H1 (cell line): ENCODE results near the gene USP3. TPM values are rescaled to one million over a fixed set of nuclear protein-coding genes. Genes with fewer than 3 reads are reported as not detected.

Source experiments
- CTCF ChIA-PET: fragments of 300-600 bp; sonication (Branson Sonifier 250); formaldehyde crosslinking; loops from one replicate; lab custom pipeline; 2021; ENCODE audit not compliant: partially characterized antibody; lab: Charles Lee
- POLR2A ChIA-PET: fragments of 300-600 bp; sonication (Branson Sonifier 250); formaldehyde crosslinking; loops from one replicate; lab custom pipeline; 2021; ENCODE audit warnings: inconsistent platforms; ENCODE audit not compliant: partially characterized antibody; lab: Charles Lee
- DNase-seq, 2 experiments: peaks; one replicate each; pipeline versions ENCODE4 v3.0.0 to v3.0.0-alpha.2; 2010 to 2022; ENCODE audit warnings: low spot score in 2 of 2, low read depth in 1 of 2, mixed read lengths in 1 of 2
- FAIRE-seq: peaks from 2 replicates; lab custom pipeline; 2011; peaks lifted over from hg19 to GRCh38; lab: Jason Lieb, UNC
- H2AFZ ChIP-seq: 2 replicates; pipeline ENCODE4 v1.8.1; 2012; ENCODE audit warnings: low read length, inconsistent platforms
- H2AK5ac ChIP-seq: 2 replicates; pipeline ENCODE4 v1.6.1; 2013; ENCODE audit warnings: low read depth, low read length
- H2BK120ac ChIP-seq: replicated peaks from 2 replicates; pipeline ENCODE3; 2013; ENCODE audit warnings: low read depth, low read length, inconsistent platforms
- H2BK12ac ChIP-seq: 2 replicates; pipeline ENCODE4 v1.6.1; 2013; ENCODE audit warnings: low read depth, low read length
- H2BK15ac ChIP-seq: 2 replicates; pipeline ENCODE4 v1.6.1; 2013; ENCODE audit warnings: low read length
- H2BK20ac ChIP-seq: 2 replicates; pipeline ENCODE4 v1.6.1; 2013; ENCODE audit warnings: low read length
- H2BK5ac ChIP-seq: 2 replicates; pipeline ENCODE4 v1.6.1; 2013; ENCODE audit warnings: low read depth, low read length
- H3K14ac ChIP-seq: 2 replicates; pipeline ENCODE4 v1.6.1; 2013; ENCODE audit warnings: inconsistent platforms; ENCODE audit not compliant: insufficient read length
- H3K18ac ChIP-seq: 2 replicates; pipeline ENCODE4 v1.6.1; 2013; ENCODE audit warnings: low read length; ENCODE audit errors: extremely low read depth
- H3K23ac ChIP-seq: 2 replicates; pipeline ENCODE4 v1.6.1; 2013; ENCODE audit warnings: inconsistent platforms; ENCODE audit not compliant: insufficient read length
- H3K23me2 ChIP-seq: 2 replicates; pipeline ENCODE4 v1.6.1; 2013; ENCODE audit warnings: low read depth, low read length
- H3K27ac ChIP-seq: 2 replicates; pipeline ENCODE4 v1.6.1; 2011; ENCODE audit warnings: low read depth, low read length, inconsistent platforms
- H3K27me3 ChIP-seq, 4 experiments: replicated peaks in 1 of 4; 1 replicate in 1 of 4; 2 replicates in 3 of 4; pipeline versions ENCODE4 v1.6.1 to v1.8.1; 2011 to 2013; ENCODE audit warnings: low read length in 3 of 4, mild to moderate bottlenecking in 3 of 4, inconsistent platforms in 2 of 4, mixed read lengths in 2 of 4, moderate library complexity in 1 of 4; ENCODE audit not compliant: control insufficient read depth in 3 of 4, insufficient read depth in 3 of 4; ENCODE audit errors: extremely low read depth in 1 of 4
- H3K36me3 ChIP-seq, 4 experiments: 2 replicates each; pipeline versions ENCODE4 v1.6.1 to v1.8.1; 2011 to 2013; ENCODE audit warnings: mild to moderate bottlenecking in 4 of 4, low read length in 3 of 4, moderate library complexity in 2 of 4, control low read depth in 1 of 4, inconsistent platforms in 1 of 4; ENCODE audit not compliant: insufficient read depth in 4 of 4, control insufficient read depth in 2 of 4
- H3K4ac ChIP-seq: replicated peaks from 2 replicates; pipeline ENCODE3; 2013; ENCODE audit warnings: low read length, low read depth, mixed read lengths, inconsistent platforms; ENCODE audit not compliant: insufficient read length
- H3K4me1 ChIP-seq, 4 experiments: replicated peaks in 1 of 4; 1 replicate in 1 of 4; 2 replicates in 3 of 4; pipeline versions ENCODE4 v1.6.1 to v1.8.1; 2011 to 2013; ENCODE audit warnings: low read length in 3 of 4, inconsistent platforms in 2 of 4, mixed read lengths in 1 of 4; ENCODE audit not compliant: insufficient read depth in 4 of 4, control insufficient read depth in 3 of 4
- H3K4me2 ChIP-seq, 2 experiments: 2 replicates each; pipeline versions ENCODE4 v1.6.1 to v1.8.1; 2011 to 2013; ENCODE audit warnings: low read depth in 2 of 2, low read length in 2 of 2, control low read depth in 1 of 2, inconsistent platforms in 1 of 2, mild to moderate bottlenecking in 1 of 2; ENCODE audit not compliant: insufficient read depth in 1 of 2
- H3K4me3 ChIP-seq, 4 experiments: fragments of 200-600, 300-600 bp in 1 of 4; sonication (generic), shearing (Covaris generic), sonication (Bioruptor Twin) in 1 of 4; 2 replicates each; pipeline versions ENCODE4 v1.5.1 to v1.8.1; 2011 to 2016; ENCODE audit warnings: low read length in 4 of 4, low read depth in 3 of 4, control low read depth in 2 of 4, inconsistent platforms in 2 of 4, mild to moderate bottlenecking in 2 of 4, mixed read lengths in 1 of 4, moderate library complexity in 1 of 4; ENCODE audit not compliant: insufficient read depth in 2 of 4; ENCODE audit errors: extremely low read depth in 1 of 4
- H3K56ac ChIP-seq: replicated peaks from 2 replicates; pipeline ENCODE3; 2013; ENCODE audit warnings: low read depth, mild to moderate bottlenecking, mixed read lengths, low read length, inconsistent platforms; ENCODE audit not compliant: insufficient read length
- H3K79me1 ChIP-seq: 2 replicates; pipeline ENCODE4 v1.6.1; 2013; ENCODE audit warnings: low read depth, low read length, control low read depth
- H3K79me2 ChIP-seq, 2 experiments: 2 replicates each; pipeline versions ENCODE4 v1.6.1 to v1.8.1; 2012 to 2013; ENCODE audit warnings: low read length in 2 of 2, mild to moderate bottlenecking in 2 of 2, inconsistent platforms in 1 of 2; ENCODE audit not compliant: insufficient read depth in 2 of 2, control insufficient read depth in 1 of 2
- H3K9ac ChIP-seq, 4 experiments: replicated peaks in 1 of 4; 1 replicate in 1 of 4; 2 replicates in 3 of 4; pipeline versions ENCODE4 v1.6.1 to v1.8.1; 2011 to 2013; ENCODE audit warnings: low read depth in 3 of 4, low read length in 3 of 4, control low read depth in 2 of 4, mild to moderate bottlenecking in 2 of 4, moderate library complexity in 2 of 4, inconsistent platforms in 1 of 4; ENCODE audit errors: extremely low read depth in 1 of 4
- H3K9me3 ChIP-seq, 2 experiments: 2 replicates each; pipeline versions ENCODE4 v1.6.1 to v1.8.1; 2012 to 2013; ENCODE audit warnings: mild to moderate bottlenecking in 2 of 2, moderate library complexity in 2 of 2, control low read depth in 1 of 2, inconsistent platforms in 1 of 2, low read depth in 1 of 2, low read length in 1 of 2, mixed read lengths in 1 of 2; ENCODE audit not compliant: insufficient read depth in 2 of 2
- H4K20me1 ChIP-seq, 2 experiments: replicated peaks in 1 of 2; 2 replicates each; pipeline versions ENCODE3 to v1.8.1; 2011 to 2013; ENCODE audit warnings: inconsistent platforms in 2 of 2, low read length in 2 of 2, mild to moderate bottlenecking in 1 of 2; ENCODE audit not compliant: insufficient read depth in 2 of 2, control insufficient read depth in 1 of 2
- H4K5ac ChIP-seq: 2 replicates; pipeline ENCODE4 v1.6.1; 2013; ENCODE audit warnings: low read length, low read depth, mixed read lengths, inconsistent platforms; ENCODE audit not compliant: insufficient read length
- H4K8ac ChIP-seq: 2 replicates; pipeline ENCODE4 v1.8.0; 2013; ENCODE audit warnings: mild to moderate bottlenecking, moderate library complexity, low read length, inconsistent platforms; ENCODE audit not compliant: insufficient read depth; ENCODE audit errors: extremely low read depth
- H4K91ac ChIP-seq: replicated peaks from 2 replicates; pipeline ENCODE3; 2013; ENCODE audit warnings: low read length, mixed read lengths, inconsistent platforms; ENCODE audit not compliant: insufficient read length
- ASH2L ChIP-seq: fragments of 200-600, 300-600 bp; sonication (generic); IDR thresholded peaks from one replicate; pipeline ENCODE4 v1.7.1; 2017; ENCODE audit warnings: low read length
- BACH1 ChIP-seq: IDR thresholded peaks from 2 replicates; pipeline ENCODE4 v1.6.1; 2012; ENCODE audit warnings: low read length, improper control_type of control experiment
- BRCA1 ChIP-seq: IDR thresholded peaks from 2 replicates; pipeline ENCODE4 v1.6.1; 2012; ENCODE audit warnings: low read depth, low read length, improper control_type of control experiment
- EGR1 ChIP-seq: IDR thresholded peaks from 2 replicates; pipeline ENCODE4 v1.6.1; 2011; ENCODE audit warnings: low read depth, low read length, borderline replicate concordance
- EP300 ChIP-seq, 2 experiments: IDR thresholded peaks; 1 replicate in 1 of 2; 2 replicates in 1 of 2; pipeline ENCODE4 v1.6.1; 2011 to 2012; ENCODE audit warnings: low read depth in 2 of 2, low read length in 2 of 2, mild to moderate bottlenecking in 2 of 2, borderline replicate concordance in 1 of 2, inconsistent platforms in 1 of 2, moderate library complexity in 1 of 2
- EZH2 ChIP-seq: fragments of 200-600 bp; sonication (generic); IDR thresholded peaks from 2 replicates; pipeline ENCODE4 v1.7.1; 2012; ENCODE audit warnings: low read depth, mild to moderate bottlenecking, moderate library complexity, low read length, inconsistent platforms; ENCODE audit not compliant: severe bottlenecking
- HDAC2 ChIP-seq, 2 experiments: fragments of 300-600 bp in 1 of 2; sonication (generic) in 1 of 2; IDR thresholded peaks; 2 replicates each; pipeline ENCODE4 v1.6.1; 2011 to 2012; ENCODE audit warnings: low read depth in 2 of 2, low read length in 2 of 2, mild to moderate bottlenecking in 2 of 2, moderate library complexity in 2 of 2, borderline replicate concordance in 1 of 2, inconsistent platforms in 1 of 2
- KDM5A ChIP-seq: fragments of 200-600 bp; IDR thresholded peaks from 2 replicates; pipeline ENCODE4 v1.7.1; 2012; ENCODE audit warnings: mild to moderate bottlenecking, low read length, inconsistent platforms, mixed read lengths
- POLR2A ChIP-seq, 2 experiments: IDR thresholded peaks; 1 replicate in 1 of 2; 2 replicates in 1 of 2; pipeline ENCODE4 v1.6.1; 2011; ENCODE audit warnings: low read depth in 2 of 2, low read length in 2 of 2, mild to moderate bottlenecking in 2 of 2; ENCODE audit errors: control extremely low read depth in 1 of 2
- POU5F1 ChIP-seq: IDR thresholded peaks from 2 replicates; pipeline ENCODE4 v1.6.1; 2011; ENCODE audit warnings: low read depth, mild to moderate bottlenecking, low read length, moderate library complexity
- RBBP5 ChIP-seq: IDR thresholded peaks from 2 replicates; pipeline ENCODE4 v1.7.1; 2012; ENCODE audit warnings: low read depth, mild to moderate bottlenecking, inconsistent platforms, low read length, moderate library complexity, borderline replicate concordance
- RFX5 ChIP-seq: IDR thresholded peaks from 2 replicates; pipeline ENCODE4 v1.6.1; 2011; ENCODE audit warnings: low read depth, low read length, improper control_type of control experiment, borderline replicate concordance
- SRF ChIP-seq: IDR thresholded peaks from 2 replicates; pipeline ENCODE4 v1.6.1; 2011; ENCODE audit warnings: mild to moderate bottlenecking, low read depth, low read length, moderate library complexity
- SUZ12 ChIP-seq: fragments of 200-600 bp; sonication (generic); IDR thresholded peaks from 2 replicates; pipeline ENCODE4 v1.6.1; 2012; ENCODE audit warnings: mild to moderate bottlenecking, inconsistent platforms, low read length, moderate library complexity, mixed read lengths
- TAF1 ChIP-seq: IDR thresholded peaks from 2 replicates; pipeline ENCODE4 v1.6.1; 2011; ENCODE audit warnings: mild to moderate bottlenecking, low read depth, low read length
- WGBS, 2 experiments: shearing (Covaris generic) in 1 of 2; methylation state at CpG; one replicate each; pipeline versions ENCODE4 v1.1.6 to v1.1.7; 2013 to 2015; ENCODE audit warnings: low lambda C conversion rate in 2 of 2, mixed read lengths in 2 of 2, inconsistent platforms in 1 of 2, low coverage in 1 of 2, missing lambda C conversion rate in 1 of 2; ENCODE audit not compliant: insufficient replicate concordance in 2 of 2, insufficient coverage in 1 of 2, insufficient read length in 1 of 2; ENCODE audit errors: extremely low coverage in 1 of 2, missing lambda C conversion rate in 1 of 2; 5-methylcytosine and 5-hydroxymethylcytosine counted together
- polyA plus RNA-seq, 7 experiments: library from polyadenylated mRNA; depleted of rRNA in 3 of 7; stranded (reverse) in 5 of 7; unstranded in 2 of 7; fragments of >200 nt in 5 of 7; fragments of 200-250 nt in 2 of 7; gene quantifications; 1 replicate in 5 of 7; 2 replicates in 1 of 7; 4 replicates in 1 of 7; pipeline versions ENCODE4 v1.2.1 to v1.2.3, GENCODE V29; 2011 to 2013; ENCODE audit warnings: missing spikeins in 2 of 7, mixed read lengths in 2 of 7
- total RNA-seq: library from RNA; stranded (reverse); fragmentation: NEBNext Ultra II Directional; extraction: Animal tissue kit (Norgen Biotek cat#: 25700); gene quantifications from 2 replicates; pipeline ENCODE4 v1.2.1, GENCODE V29; 2021

The USP3 gene
- total and polyA plus RNA-seq, 2 of the 8 experiments (the other 6 are each of a cell fraction or from before 2014, with no cell fraction given), result 15.5 to 16.2 TPM

DNA sequence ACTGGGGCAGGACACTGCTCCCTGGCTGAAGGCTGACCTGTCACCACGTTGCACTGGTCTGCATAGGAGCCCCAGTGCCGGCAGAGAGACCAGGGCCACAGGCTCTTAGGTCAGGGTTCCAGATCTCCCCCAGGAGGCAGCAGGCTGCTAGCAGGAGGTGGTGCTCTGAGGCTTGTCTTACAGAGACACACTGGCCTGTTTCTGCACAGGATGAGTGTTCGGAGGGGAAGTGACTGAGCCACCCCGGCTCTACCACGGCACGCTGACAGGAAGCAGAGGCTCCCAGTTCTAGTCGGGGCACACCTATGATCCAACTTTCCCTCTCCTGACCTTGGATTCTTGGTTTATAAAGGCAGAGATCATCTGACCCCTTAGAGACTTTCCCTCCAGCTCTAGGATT lies 101.4 kb downstream of the USP3 start:
- Histone ChIP-seq H3K18ac (no peak overlapping the region), H4K20me1 (peaks cover 0 to 5% of the 10 kb centered on the region in 2 experiments)
- CTCF ChIA-PET, result interaction anchor here (0.8 to 3.2 kb wide), 7 partner anchors 18 to 462 kb away, joined by 3 to 12 read pairs (median 3); no protein-coding TSS in a partner anchor

More for the DNA sequence above, 101.4 kb downstream of the USP3 start:
- Histone ChIP-seq H3K79me2 (no peaks in the 10 kb centered on the region), H3K9me3 (no peaks in the 10 kb centered on the region), H3K23me2 (peaks cover 7% of the 10 kb centered on the region), H3K27me3 (peaks cover 0 to 19% (median 14%) of the 10 kb centered on the region in 4 experiments; a peak in 6 of 7 replicates), H4K8ac (no peak overlapping the region), H3K4me1 (no peaks in the 10 kb centered on the region; a peak in 2 of 7 replicates), H4K5ac (no peak overlapping the region), H3K36me3 (peaks cover 0 to 6% (median 3%) of the 10 kb centered on the region in 4 experiments; a peak in 5 of 8 replicates), H3K79me1 (no peaks in the 10 kb centered on the region), H3K14ac (no peak overlapping the region), H2AFZ (no peak overlapping the region), H3K23ac (no peak overlapping the region), H2BK120ac (no peak overlapping the region), H3K27ac (no peak overlapping the region), H3K9ac (no peak overlapping the region), H2AK5ac (no peak overlapping the region), H2BK12ac (no peak overlapping the region), H3K56ac (no peak overlapping the region), H3K4me2 (no peak overlapping the region), H3K4me3 (no peak overlapping the region), H2BK20ac (no peak overlapping the region), H2BK15ac (no peak overlapping the region), H4K91ac (no peak overlapping the region), H2BK5ac (no peak overlapping the region), H3K4ac (no peak overlapping the region)
- WGBS, 2 experiments, result 85% methylated on average over 6 of the region's 7 CpGs; no CpG with 5 or more reads in 1 of the 2 experiments
- no peak for DNase-seq
- no peak for FAIRE-seq
- POLR2A ChIA-PET, result interaction anchor here (0.6 kb wide), 1 partner anchor 336 kb away, joined by 3 read pairs; no protein-coding TSS in a partner anchor
- TF ChIP-seq HDAC2 (IDR thresholded peaks at IDR 0.05; ENCODE audit: borderline replicate concordance in 1 of 2, low read depth in 2 of 2, low read length in 2 of 2) (no peak), EZH2 (no peak), SUZ12 (no peak), SRF (no peak), RFX5 (no peak), EP300 (IDR thresholded peaks at IDR 0.05; ENCODE audit: borderline replicate concordance in 1 of 2, low read depth in 2 of 2, low read length in 2 of 2) (no peak), ASH2L (no peak), BRCA1 (no peak), POU5F1 (no peak), KDM5A (no peak), BACH1 (no peak), TAF1 (no peak), POLR2A (IDR thresholded peaks at IDR 0.05; ENCODE audit: control extremely low read depth in 1 of 2, low read depth in 2 of 2, low read length in 2 of 2) (no peak), RBBP5 (no peak), EGR1 (no peak)
